HG02798 (cell line): ENCODE data around the gene GPR155.

Source experiments
- ATAC-seq: cut with Tn5 transposase; IDR thresholded peaks from one replicate; pipeline ENCODE4 v1.9.1; 2021; ENCODE audit warnings: mild to moderate bottlenecking; ENCODE audit not compliant: unreplicated experiment, poor library complexity

Gene GPR155

GRCh38 chr2:174385201-174385600, 101.6 kb downstream of the GPR155 start:
- no peak for ATAC-seq

- ATAC-seq = no peak
Measured at GRCh38 chr2:174383796-174384195, 103.0 kb downstream of the GPR155 start.
